HG02678 (cell line): ENCODE measurements around the gene GALK1.
A peak's percentile ranks its signal among the peaks of the same experiment; 100 is the strongest.

ENCODE experiments used
- ATAC-seq: cut with Tn5 transposase; IDR thresholded peaks from one replicate; pipeline ENCODE4 v1.9.1; 2021; ENCODE audit warnings: mild to moderate bottlenecking, moderate library complexity; ENCODE audit not compliant: unreplicated experiment

Gene GALK1

GRCh38 chr17:75729351-75729750, 35.6 kb downstream of the GALK1 start:
- ATAC-seq, result no peak

DNA sequence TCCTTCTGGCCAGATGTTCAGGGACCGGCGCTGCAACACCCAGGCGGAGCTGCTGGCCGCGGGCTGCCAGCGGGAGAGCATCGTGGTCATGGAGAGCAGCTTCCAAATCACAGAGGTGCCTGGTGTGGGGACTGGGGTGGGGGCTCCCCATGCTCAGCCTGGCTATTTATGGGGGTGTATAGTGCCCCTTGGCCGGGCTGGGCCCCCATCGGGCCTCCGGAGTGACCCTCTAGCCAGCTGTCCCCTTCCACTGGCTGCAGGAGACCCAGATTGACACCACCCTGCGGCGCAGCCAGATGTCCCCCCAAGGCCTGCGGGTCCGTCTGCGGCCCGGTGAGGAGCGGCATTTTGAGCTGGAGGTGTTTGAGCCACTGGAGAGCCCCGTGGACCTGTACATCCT, 37.6 kb downstream of the GALK1 start:
- no peak for ATAC-seq

DNA sequence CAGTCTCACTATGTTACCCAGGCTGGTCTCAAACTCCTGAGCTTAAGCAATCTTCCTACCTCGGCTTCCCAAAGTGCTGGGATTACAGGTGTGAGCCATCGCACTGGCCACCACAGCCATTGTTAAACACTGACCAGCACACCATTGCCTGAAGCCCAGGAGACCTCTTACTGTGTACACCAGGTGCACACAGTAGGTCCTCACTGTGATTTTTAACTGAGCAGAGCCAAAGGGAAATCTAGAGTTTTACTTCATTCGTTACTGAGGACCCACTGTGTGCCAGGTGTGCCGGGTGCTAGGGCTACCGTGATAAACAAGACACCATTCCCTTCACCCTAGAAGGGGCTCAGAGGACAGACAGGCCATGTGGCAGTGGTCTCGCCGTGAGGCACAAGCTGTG, 39.5 kb downstream of the GALK1 start:
- ATAC-seq, result no peak

GRCh38 chr17:75724016-75725003, 40.7 kb downstream of the GALK1 start:
- no peak for ATAC-seq

DNA sequence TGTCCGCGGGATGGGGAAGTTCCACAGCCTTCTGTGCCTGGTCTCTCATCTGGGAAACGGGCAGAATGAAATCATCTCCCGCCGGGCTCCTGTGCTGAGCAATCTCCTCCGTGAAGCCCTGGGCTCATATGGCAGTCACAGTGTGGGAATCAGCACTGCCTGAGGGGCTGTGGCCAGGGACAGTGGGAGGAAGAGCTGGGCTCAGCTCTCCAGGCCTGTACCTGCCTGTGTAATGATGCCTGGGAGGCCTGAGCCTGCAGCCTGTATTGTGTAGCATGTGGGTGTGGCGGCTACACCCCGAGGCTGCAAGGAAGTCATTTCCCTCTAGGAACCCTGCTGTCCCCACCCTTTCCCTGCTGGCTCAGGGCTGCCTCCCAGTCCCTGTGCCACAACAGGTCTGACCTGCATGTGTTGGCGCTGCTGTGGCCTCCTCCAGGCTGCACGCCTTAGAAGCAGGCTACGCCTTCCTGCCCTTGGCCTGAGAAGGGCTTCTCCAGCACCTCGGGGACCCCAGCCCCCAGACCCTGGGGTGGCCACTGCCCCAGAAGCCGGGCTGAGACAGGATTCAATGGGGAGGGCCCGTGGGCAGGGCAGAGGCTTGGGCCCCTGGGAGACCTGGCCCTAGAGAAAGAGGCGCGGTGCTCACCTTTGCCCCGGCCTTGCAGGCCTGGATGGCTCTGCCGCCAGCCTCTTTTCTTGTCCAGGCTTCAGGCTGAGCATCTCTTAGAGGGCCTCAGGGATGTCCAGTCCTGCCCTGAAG, 41.6 kb downstream of the GALK1 start:
- no peak for ATAC-seq

- no peak for ATAC-seq
These were observed 42.4 kb downstream of the GALK1 start for GRCh38 chr17:75722542-75723095.

GRCh38 chr17:75722076-75722475, 42.9 kb downstream of the GALK1 start:
- ATAC-seq, result no peak

DNA sequence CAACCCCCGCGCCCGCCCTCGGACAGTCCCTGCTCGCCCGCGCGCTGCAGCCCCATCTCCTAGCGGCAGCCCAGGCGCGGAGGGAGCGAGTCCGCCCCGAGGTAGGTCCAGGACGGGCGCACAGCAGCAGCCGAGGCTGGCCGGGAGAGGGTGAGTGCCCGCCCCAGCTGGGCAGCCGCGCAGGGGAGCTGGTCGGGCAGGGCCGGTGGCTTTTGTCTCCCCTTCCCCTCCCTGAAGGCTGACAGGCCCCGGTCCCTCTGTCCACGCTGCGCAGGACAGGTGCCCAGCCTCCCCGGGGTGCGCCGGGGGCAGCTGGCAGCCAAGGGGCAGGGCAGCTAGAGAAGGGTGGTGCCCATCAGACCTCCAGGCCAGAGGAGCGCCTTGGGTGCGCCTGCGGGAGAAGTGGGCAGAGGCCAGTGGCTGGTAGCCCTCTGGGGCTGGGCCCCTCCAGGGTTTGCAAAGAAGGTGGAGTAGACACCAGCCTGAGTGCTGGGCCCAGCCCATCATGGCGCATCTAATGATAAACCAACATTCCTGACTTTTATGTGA, 43.5 kb downstream of the GALK1 start:
- ATAC-seq, result no peak

DNA sequence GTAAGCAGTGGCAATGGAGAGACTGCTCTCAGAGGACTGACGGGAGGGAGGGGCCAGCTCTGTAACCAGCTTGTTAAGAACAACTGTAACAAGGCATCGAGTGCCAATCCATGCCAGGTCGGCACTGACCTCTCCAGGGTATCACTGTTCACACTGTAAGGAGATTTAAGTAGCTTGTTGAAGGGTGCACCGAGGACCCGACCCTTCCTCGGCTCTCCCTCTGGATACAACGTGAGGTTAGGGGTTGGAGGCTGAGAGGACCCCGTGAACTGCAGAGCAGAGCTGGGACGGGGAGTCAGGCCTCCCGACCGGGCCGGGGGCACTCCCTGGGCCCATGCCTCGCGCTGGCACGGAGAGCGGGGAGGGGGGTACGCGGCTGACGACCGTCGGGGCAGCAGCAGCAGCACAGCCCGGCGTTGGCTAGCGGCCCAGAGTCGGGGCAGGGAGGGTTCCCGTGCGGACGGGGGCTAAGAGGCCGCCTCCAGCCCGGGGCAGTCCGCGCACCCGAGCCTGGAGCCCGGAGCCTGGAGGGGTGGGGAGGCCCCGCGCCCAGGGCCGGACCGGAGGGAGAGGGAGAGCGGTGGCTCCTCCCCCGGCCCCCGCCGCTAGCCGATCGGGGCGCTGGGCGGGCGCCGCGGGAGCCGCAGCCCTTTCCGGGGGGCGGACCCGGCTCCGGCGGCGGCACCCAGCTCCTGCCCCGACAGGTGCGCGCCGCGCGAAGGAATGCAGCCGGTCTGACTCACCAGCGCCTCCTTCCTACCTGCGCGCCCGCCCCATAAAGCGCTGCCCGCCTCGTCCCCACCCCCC, 44.1 kb downstream of the GALK1 start, which contains the start of gene ITGB4:
ITGB4 (plus strand) TSS at position 804 of the 807 bp plus-strand sequence. CDS start 3,245 bp downstream, outside the sequence.
- ATAC-seq, result peak; percentile 45

DNA sequence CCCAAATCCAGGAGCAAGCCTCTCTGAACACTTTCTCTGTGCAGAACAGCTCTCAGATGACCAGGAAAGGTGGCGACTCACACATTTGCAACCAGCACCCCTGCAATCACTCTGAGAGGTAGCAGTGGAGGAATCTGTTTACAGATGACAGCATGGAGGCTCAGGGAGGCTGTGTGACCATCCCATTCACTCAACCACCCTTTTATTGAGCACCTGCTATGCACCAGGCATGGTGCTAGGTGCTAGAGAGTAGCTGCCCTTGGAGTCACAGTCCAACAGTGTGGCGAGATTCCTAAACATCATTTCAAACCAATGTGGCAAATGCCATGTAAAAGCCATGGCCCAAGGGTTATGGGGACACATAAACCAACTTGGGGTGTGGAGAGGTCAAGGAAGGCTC, 45.3 kb downstream of the GALK1 start:
- no peak for ATAC-seq

GRCh38 chr17:75712446-75712845, 52.5 kb downstream of the GALK1 start:
- ATAC-seq, result no peak
